SK-N-SH (cell line): ENCODE data around the gene GGTLC2. TPM values are rescaled to one million over a fixed set of nuclear protein-coding genes. Genes with fewer than 3 reads are reported as not detected.

Source experiments
- CTCF ChIA-PET: fragments of 300-600, 350-600 bp; formaldehyde crosslinking; extraction: SDS; loops from one replicate; lab custom pipeline; 2021; lab: Yijun Ruan, JAX
- POLR2A ChIA-PET: fragments of 350-600 bp; sonication (Branson Sonifier 250); formaldehyde crosslinking; extraction: SDS; loops from one replicate; lab custom pipeline; 2020; ENCODE audit warnings: antibody characterized with exemption, inconsistent platforms; lab: Yijun Ruan, JAX
- DNase-seq: peaks from one replicate; pipeline ENCODE4 v3.0.0; 2012
- H2AFZ ChIP-seq: fragments of 200-600 bp; sonication (generic); 2 replicates; pipeline ENCODE4 v1.8.1; 2016; ENCODE audit warnings: antibody characterized with exemption, mild to moderate bottlenecking, low read depth
- H3F3A ChIP-seq: fragments of 200-600 bp; sonication (generic); replicated peaks from 2 replicates; pipeline ENCODE3; 2016; ENCODE audit warnings: antibody characterized with exemption, mild to moderate bottlenecking; ENCODE audit not compliant: insufficient read depth
- H3K27ac ChIP-seq, 2 experiments: fragments of 200-500 bp in 1 of 2; fragments of 200-600 bp in 1 of 2; sonication (Bioruptor generic) in 1 of 2; sonication (generic), shearing (Covaris generic) in 1 of 2; 2 replicates each; pipeline versions ENCODE4 v1.5.1 to v1.6.1; 2014 to 2016; ENCODE audit warnings: low read depth in 2 of 2, inconsistent platforms in 1 of 2, low read length in 1 of 2, mild to moderate bottlenecking in 1 of 2, mixed read lengths in 1 of 2
- H3K27me3 ChIP-seq: fragments of 200-600 bp; sonication (generic), shearing (Covaris generic); 2 replicates; pipeline ENCODE4 v1.6.1; 2016; ENCODE audit warnings: mixed run types; ENCODE audit not compliant: insufficient read depth
- H3K36me3 ChIP-seq, 2 experiments: fragments of 200-500 bp in 1 of 2; fragments of 200-600 bp in 1 of 2; sonication (Bioruptor generic) in 1 of 2; sonication (generic) in 1 of 2; replicated peaks in 1 of 2; 2 replicates each; pipeline versions ENCODE3 to v1.5.1; 2014 to 2016; ENCODE audit warnings: low read length in 1 of 2, mild to moderate bottlenecking in 1 of 2; ENCODE audit not compliant: insufficient read depth in 2 of 2, control insufficient read depth in 1 of 2
- H3K4me1 ChIP-seq, 2 experiments: fragments of 200-500 bp in 1 of 2; fragments of 200-600 bp in 1 of 2; sonication (Bioruptor generic) in 1 of 2; sonication (generic), shearing (Covaris generic) in 1 of 2; 2 replicates each; pipeline versions ENCODE4 v1.5.1 to v1.6.1; 2014 to 2016; ENCODE audit warnings: low read depth in 1 of 2, low read length in 1 of 2, mixed run types in 1 of 2; ENCODE audit not compliant: insufficient read depth in 2 of 2, control insufficient read depth in 1 of 2
- H3K4me2 ChIP-seq: fragments of 200-600 bp; sonication (generic), shearing (Covaris generic); 2 replicates; pipeline ENCODE4 v1.6.1; 2017; ENCODE audit warnings: mixed run types
- H3K4me3 ChIP-seq, 2 experiments: fragments of 200-500 bp in 1 of 2; fragments of 200-600 bp in 1 of 2; sonication (Bioruptor generic) in 1 of 2; sonication (generic), shearing (Covaris generic) in 1 of 2; 2 replicates each; pipeline versions ENCODE4 v1.5.1 to v1.8.1; 2014 to 2016; ENCODE audit warnings: low read depth in 2 of 2, inconsistent platforms in 1 of 2, low read length in 1 of 2, mild to moderate bottlenecking in 1 of 2, mixed read lengths in 1 of 2, moderate library complexity in 1 of 2
- H3K79me2 ChIP-seq: fragments of 200-600 bp; sonication (generic); 2 replicates; pipeline ENCODE4 v1.8.1; 2017; ENCODE audit warnings: mild to moderate bottlenecking; ENCODE audit not compliant: insufficient read depth
- H3K9ac ChIP-seq: fragments of 200-600 bp; sonication (generic); 2 replicates; pipeline ENCODE4 v1.6.1; 2017; ENCODE audit warnings: mixed run types
- H3K9me2 ChIP-seq: fragments of 200-600 bp; sonication (generic); 2 replicates; pipeline ENCODE4 v1.6.1; 2017; ENCODE audit warnings: mixed run types
- H3K9me3 ChIP-seq: fragments of 200-600 bp; sonication (generic); 2 replicates; pipeline ENCODE4 v1.6.1; 2017; ENCODE audit warnings: mixed run types, mild to moderate bottlenecking, moderate library complexity
- H4K20me1 ChIP-seq: fragments of 200-600 bp; sonication (generic); 2 replicates; pipeline ENCODE4 v1.6.1; 2017; ENCODE audit warnings: mild to moderate bottlenecking, mixed run types; ENCODE audit not compliant: insufficient read depth
- ELF1 ChIP-seq: IDR thresholded peaks from 2 replicates; pipeline ENCODE4 v1.4.0; 2012
- FOSL2 ChIP-seq: IDR thresholded peaks from 2 replicates; pipeline ENCODE4 v1.4.0; 2012; ENCODE audit warnings: low read depth, mild to moderate bottlenecking, moderate library complexity, borderline replicate concordance
- GATA2 ChIP-seq: sonication (generic); formaldehyde crosslinking; IDR thresholded peaks from 2 replicates; pipeline ENCODE4 v1.5.0; 2020; ENCODE audit warnings: mild to moderate bottlenecking, missing genetic modification reagents
- JUND ChIP-seq: IDR thresholded peaks from 2 replicates; pipeline ENCODE4 v1.4.0; 2012
- MAX ChIP-seq: IDR thresholded peaks from 2 replicates; pipeline ENCODE4 v1.4.0; 2012; ENCODE audit warnings: low read depth
- MEF2A ChIP-seq: IDR thresholded peaks from 2 replicates; pipeline ENCODE4 v1.4.0; 2012; ENCODE audit warnings: low read depth, borderline replicate concordance
- RAD21 ChIP-seq: IDR thresholded peaks from 2 replicates; pipeline ENCODE4 v1.6.1; 2012; ENCODE audit warnings: mild to moderate bottlenecking, low read length
- RFX5 ChIP-seq: IDR thresholded peaks from 2 replicates; pipeline ENCODE4 v1.6.1; 2012; ENCODE audit warnings: mild to moderate bottlenecking, improper control_type of control experiment, low read length
- SIN3A ChIP-seq: IDR thresholded peaks from 2 replicates; pipeline ENCODE4 v1.6.1; 2012; ENCODE audit warnings: low read depth, mild to moderate bottlenecking, low read length, moderate library complexity, borderline replicate concordance
- TEAD4 ChIP-seq: IDR thresholded peaks from 2 replicates; pipeline ENCODE4 v1.4.0; 2012; ENCODE audit warnings: mild to moderate bottlenecking, borderline replicate concordance; ENCODE audit not compliant: insufficient read depth
- USF2 ChIP-seq: fragments of 150-350 bp; IDR thresholded peaks from 2 replicates; pipeline ENCODE4 v1.6.1; 2017; ENCODE audit warnings: antibody characterized with exemption, low read length, low read depth, borderline replicate concordance
- YY1 ChIP-seq: IDR thresholded peaks from 2 replicates; pipeline ENCODE4 v1.4.0; 2012; ENCODE audit warnings: low read depth, mild to moderate bottlenecking
- WGBS: methylation state at CpG from one replicate; pipeline ENCODE4 v1.1.6; 2017; ENCODE audit warnings: low lambda C conversion rate; 5-methylcytosine and 5-hydroxymethylcytosine counted together
- polyA plus RNA-seq, 3 experiments: library from polyadenylated mRNA; depleted of rRNA; stranded (reverse); fragments of >200 nt; gene quantifications; 2 replicates each; pipeline ENCODE4 v1.2.3, GENCODE V29; 2012
- TF ChIP-seq, protein P1 (sequence below): fragments of 200-600 bp; sonication (generic); IDR thresholded peaks from 2 replicates; pipeline ENCODE4 v1.6.1; 2017; ENCODE audit warnings: antibody characterized with exemption, mild to moderate bottlenecking, moderate library complexity
- TF ChIP-seq, protein P2 (sequence below): IDR thresholded peaks from 2 replicates; pipeline ENCODE4; 2012

Gene GGTLC2
- polyA plus RNA-seq, 1 of the 3 experiments (the other 2 are of a cell fraction), result not detected

DNA sequence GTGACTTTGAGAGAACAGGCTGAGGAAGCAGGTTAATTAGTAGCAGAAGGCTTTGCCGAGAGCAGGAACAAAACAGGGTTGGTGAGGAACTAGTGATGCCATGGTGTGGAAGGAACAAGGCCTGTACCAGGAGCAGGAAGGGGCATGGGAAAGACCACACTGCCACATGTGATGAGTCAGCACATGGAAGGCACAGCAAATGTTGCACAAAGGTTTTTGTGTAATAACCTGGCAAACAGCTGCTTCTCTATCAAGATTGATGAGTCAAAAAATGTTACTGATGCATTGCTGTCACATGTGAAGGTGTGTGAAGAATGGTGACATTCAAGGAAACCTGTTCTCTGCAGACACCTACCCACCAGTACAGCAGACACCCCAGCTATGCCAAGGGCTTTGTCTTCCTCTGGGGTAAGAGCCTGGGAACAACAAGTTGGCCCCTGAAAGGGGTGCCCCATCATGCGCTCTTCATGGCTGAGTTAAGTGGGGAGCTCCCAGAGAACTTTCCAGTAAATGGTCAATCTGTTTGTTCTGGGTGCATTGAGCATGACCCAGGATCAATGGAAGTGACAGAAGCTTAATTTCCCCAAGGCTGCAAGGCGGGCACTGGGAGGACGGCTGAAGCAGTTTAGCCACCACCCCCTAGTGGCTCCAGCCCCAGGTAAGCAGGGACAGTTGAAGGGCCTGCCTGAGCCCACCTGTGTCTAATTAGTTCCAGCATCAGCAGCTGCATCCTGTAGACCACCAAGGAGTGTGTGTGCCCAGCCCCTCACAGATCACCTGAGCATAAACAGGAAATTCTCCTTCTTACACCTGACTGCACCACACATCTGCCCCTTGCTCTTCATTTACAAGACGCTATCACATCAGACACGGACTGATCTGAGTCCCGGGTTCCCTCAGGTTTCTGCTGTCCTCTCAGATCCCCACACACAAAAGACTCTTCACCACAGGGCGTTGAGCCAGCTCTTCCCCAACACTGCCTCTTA lies 47.6 kb downstream of the GGTLC2 start:
- no peaks in the 10 kb centered on the region; a peak in 1 of 4 replicates for H3K4me1 ChIP-seq
- no peaks in the 10 kb centered on the region for H3K79me2 ChIP-seq
- no peak overlapping the region for H3K9ac ChIP-seq
- WGBS, result 46% methylated on average over 6 of the region's 8 CpGs
- H2AFZ ChIP-seq, result no peak overlapping the region
- H3K4me2 ChIP-seq, result no peak overlapping the region
- ChIA-PET POLR2A (no interaction called here), CTCF (interaction anchor here (1.0 to 4.0 kb wide), 15 partner anchors 11 to 484 kb away, joined by 3 to 24 read pairs (median 5); no protein-coding TSS in a partner anchor)
- no peak overlapping the region for H3K27ac ChIP-seq
- no peaks in the 10 kb centered on the region for H3F3A ChIP-seq
- no peak overlapping the region for H3K4me3 ChIP-seq
- no peaks in the 10 kb centered on the region for H3K9me2 ChIP-seq
- no peaks in the 10 kb centered on the region for H3K27me3 ChIP-seq
- TF ChIP-seq YY1 (no peak), FOSL2 (no peak), MEF2A (no peak), GATA2 (no peak), USF2 (no peak), ELF1 (no peak), RAD21 (no peak), RFX5 (no peak), TEAD4 (no peak), SIN3A (no peak), MAX (no peak), JUND (no peak)
- TF ChIP-seq, protein P1, sequence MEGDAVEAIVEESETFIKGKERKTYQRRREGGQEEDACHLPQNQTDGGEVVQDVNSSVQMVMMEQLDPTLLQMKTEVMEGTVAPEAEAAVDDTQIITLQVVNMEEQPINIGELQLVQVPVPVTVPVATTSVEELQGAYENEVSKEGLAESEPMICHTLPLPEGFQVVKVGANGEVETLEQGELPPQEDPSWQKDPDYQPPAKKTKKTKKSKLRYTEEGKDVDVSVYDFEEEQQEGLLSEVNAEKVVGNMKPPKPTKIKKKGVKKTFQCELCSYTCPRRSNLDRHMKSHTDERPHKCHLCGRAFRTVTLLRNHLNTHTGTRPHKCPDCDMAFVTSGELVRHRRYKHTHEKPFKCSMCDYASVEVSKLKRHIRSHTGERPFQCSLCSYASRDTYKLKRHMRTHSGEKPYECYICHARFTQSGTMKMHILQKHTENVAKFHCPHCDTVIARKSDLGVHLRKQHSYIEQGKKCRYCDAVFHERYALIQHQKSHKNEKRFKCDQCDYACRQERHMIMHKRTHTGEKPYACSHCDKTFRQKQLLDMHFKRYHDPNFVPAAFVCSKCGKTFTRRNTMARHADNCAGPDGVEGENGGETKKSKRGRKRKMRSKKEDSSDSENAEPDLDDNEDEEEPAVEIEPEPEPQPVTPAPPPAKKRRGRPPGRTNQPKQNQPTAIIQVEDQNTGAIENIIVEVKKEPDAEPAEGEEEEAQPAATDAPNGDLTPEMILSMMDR, result no peak
- TF ChIP-seq, protein P2, sequence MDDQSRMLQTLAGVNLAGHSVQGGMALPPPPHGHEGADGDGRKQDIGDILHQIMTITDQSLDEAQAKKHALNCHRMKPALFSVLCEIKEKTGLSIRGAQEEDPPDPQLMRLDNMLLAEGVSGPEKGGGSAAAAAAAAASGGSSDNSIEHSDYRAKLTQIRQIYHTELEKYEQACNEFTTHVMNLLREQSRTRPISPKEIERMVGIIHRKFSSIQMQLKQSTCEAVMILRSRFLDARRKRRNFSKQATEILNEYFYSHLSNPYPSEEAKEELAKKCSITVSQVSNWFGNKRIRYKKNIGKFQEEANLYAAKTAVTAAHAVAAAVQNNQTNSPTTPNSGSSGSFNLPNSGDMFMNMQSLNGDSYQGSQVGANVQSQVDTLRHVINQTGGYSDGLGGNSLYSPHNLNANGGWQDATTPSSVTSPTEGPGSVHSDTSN, result no peak
- H3K36me3 ChIP-seq, result no peaks in the 10 kb centered on the region
- no peaks in the 10 kb centered on the region for H4K20me1 ChIP-seq
- H3K9me3 ChIP-seq, result no peaks in the 10 kb centered on the region
- no peak for DNase-seq
